ENCODE data around the gene ITGAX. TPM values are rescaled to one million over a fixed set of nuclear protein-coding genes. Genes with fewer than 3 reads are reported as not detected.

The ITGAX gene
- total RNA-seq, 1 experiment from 2014 or later = not detected

DNA sequence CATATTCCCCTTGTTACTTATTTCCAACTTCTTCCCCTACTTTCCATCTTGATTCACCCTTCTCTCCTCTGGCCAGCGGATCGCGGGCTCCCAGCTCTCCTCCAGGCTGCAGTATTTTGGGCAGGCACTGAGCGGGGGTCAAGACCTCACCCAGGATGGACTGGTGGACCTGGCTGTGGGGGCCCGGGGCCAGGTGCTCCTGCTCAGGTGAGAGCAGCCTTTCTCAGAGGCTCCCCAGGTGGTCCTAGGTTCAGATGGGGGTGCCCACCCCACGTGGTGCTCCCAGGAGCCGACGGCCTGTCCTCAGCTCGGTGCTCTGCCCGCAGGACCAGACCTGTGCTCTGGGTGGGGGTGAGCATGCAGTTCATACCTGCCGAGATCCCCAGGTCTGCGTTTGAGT is 16.0 kb downstream of the ITGAX start:
- Histone ChIP-seq H3K9me3 (ENCODE audit: low read depth, low read length, poor library complexity, severe bottlenecking) (no peaks in the 10 kb centered on the region), H3K4me3 (ENCODE audit: low read depth, low read length, poor library complexity, severe bottlenecking) (no peak overlapping the region), H3K27ac (ENCODE audit: low read depth, low read length, poor library complexity, severe bottlenecking) (no peak overlapping the region), H3K27me3 (replicated peaks; ENCODE audit: insufficient read depth, low read depth, low read length, poor library complexity) (peaks cover 6% of the 10 kb centered on the region), H3K4me1 (ENCODE audit: insufficient read depth, low read length, poor library complexity, severe bottlenecking) (no peaks in the 10 kb centered on the region), H3K36me3 (ENCODE audit: insufficient read depth, low read length, poor library complexity, severe bottlenecking) (no peaks in the 10 kb centered on the region)
- intact Hi-C loops (cut with micrococcal nuclease; ENCODE audit: unreplicated experiment) = loop anchor here (10.0 kb wide), 1 partner anchor 76 kb away; no protein-coding TSS in a partner anchor
- ChIA-PET CTCF (no interaction called here), POLR2A (ENCODE audit: low non-redundant PET) (no interaction called here)
- no TSS peak for BruUV-seq (replicated peaks)
- TF ChIP-seq, protein P1, sequence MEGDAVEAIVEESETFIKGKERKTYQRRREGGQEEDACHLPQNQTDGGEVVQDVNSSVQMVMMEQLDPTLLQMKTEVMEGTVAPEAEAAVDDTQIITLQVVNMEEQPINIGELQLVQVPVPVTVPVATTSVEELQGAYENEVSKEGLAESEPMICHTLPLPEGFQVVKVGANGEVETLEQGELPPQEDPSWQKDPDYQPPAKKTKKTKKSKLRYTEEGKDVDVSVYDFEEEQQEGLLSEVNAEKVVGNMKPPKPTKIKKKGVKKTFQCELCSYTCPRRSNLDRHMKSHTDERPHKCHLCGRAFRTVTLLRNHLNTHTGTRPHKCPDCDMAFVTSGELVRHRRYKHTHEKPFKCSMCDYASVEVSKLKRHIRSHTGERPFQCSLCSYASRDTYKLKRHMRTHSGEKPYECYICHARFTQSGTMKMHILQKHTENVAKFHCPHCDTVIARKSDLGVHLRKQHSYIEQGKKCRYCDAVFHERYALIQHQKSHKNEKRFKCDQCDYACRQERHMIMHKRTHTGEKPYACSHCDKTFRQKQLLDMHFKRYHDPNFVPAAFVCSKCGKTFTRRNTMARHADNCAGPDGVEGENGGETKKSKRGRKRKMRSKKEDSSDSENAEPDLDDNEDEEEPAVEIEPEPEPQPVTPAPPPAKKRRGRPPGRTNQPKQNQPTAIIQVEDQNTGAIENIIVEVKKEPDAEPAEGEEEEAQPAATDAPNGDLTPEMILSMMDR (conservative IDR thresholded peaks at IDR 0.05; ENCODE audit: low read depth, low read length) = no peak
- no peak for TF ChIP-seq EZH2 (IDR thresholded peaks at IDR 0.05; ENCODE audit: borderline replicate concordance, low read depth, low read length, poor library complexity, severe bottlenecking)
- no peak for DNase-seq (ENCODE audit: low spot score)

DNA sequence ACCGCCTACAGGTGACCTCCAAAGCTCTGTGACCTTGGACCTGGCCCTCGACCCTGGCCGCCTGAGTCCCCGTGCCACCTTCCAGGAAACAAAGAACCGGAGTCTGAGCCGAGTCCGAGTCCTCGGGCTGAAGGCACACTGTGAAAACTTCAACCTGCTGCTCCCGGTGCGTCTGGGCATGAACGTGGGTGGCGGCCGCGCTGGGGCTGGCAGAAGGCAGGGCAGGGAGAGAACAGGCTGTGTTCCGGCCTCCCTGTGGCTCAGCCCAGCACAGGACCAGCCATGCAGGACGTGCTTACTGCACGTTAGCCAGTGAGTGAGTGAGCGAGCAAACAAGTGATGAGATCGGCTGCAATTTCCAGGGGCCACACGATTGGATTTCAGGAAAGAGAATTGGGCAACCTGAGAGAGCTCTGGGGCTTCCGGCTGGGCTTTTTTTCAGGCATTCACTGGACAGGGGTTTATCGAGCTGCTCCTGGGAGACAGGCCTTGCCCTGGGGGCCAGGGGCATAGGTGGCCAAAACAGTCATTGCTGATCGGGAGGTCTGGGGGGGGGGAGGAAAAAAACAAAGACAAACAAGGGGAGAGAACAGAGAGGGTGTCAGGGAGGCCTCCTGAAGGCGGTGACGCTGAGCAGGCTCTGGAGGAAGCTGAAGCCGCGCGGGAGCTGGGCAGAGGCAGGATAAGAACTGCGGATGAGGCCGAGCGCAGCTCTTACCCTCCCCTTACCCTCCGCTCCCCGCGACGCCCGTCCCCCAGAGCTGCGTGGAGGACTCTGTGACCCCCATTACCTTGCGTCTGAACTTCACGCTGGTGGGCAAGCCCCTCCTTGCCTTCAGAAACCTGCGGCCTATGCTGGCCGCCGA is 16.9 kb downstream of the ITGAX start:
- no peak for TF ChIP-seq EZH2 (IDR thresholded peaks at IDR 0.05; ENCODE audit: borderline replicate concordance, low read depth, low read length, poor library complexity, severe bottlenecking)
- TF ChIP-seq, protein P1 (conservative IDR thresholded peaks at IDR 0.05; ENCODE audit: low read depth, low read length) = no peak
- BruUV-seq (replicated peaks) = no TSS peak
- Histone ChIP-seq H3K4me3 (ENCODE audit: low read depth, low read length, poor library complexity, severe bottlenecking) (no peak overlapping the region), H3K4me1 (ENCODE audit: insufficient read depth, low read length, poor library complexity, severe bottlenecking) (no peaks in the 10 kb centered on the region), H3K27ac (ENCODE audit: low read depth, low read length, poor library complexity, severe bottlenecking) (no peak overlapping the region), H3K27me3 (replicated peaks; ENCODE audit: insufficient read depth, low read depth, low read length, poor library complexity) (peaks cover 6% of the 10 kb centered on the region), H3K36me3 (ENCODE audit: insufficient read depth, low read length, poor library complexity, severe bottlenecking) (no peaks in the 10 kb centered on the region), H3K9me3 (ENCODE audit: low read depth, low read length, poor library complexity, severe bottlenecking) (no peaks in the 10 kb centered on the region)
- ChIA-PET POLR2A (ENCODE audit: low non-redundant PET) (no interaction called here), CTCF (interaction anchor here (0.7 kb wide), 1 partner anchor 73 kb away, joined by 11 read pairs; no protein-coding TSS in a partner anchor)
- intact Hi-C loops (cut with micrococcal nuclease; ENCODE audit: unreplicated experiment) = loop anchor here (10.0 kb wide), 1 partner anchor 77 kb away; no protein-coding TSS in a partner anchor
- no peak for DNase-seq (ENCODE audit: low spot score)

DNA sequence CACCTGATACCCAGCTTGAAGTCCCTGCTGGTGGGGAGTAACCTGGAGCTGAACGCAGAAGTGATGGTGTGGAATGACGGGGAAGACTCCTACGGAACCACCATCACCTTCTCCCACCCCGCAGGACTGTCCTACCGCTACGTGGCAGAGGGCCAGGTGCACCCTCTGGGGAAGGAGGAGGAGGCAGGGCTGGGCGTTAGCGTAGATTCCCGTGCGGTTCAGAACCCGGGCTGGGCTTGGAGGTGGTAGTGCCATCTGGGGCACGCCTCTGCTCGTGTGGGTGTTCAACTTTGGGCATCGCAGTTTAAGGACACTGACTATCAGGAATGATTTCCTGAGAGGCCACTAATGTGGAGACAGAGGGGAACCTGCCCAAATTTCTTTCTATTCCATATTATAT is 18.3 kb downstream of the ITGAX start:
- Histone ChIP-seq H3K36me3 (ENCODE audit: insufficient read depth, low read length, poor library complexity, severe bottlenecking) (no peaks in the 10 kb centered on the region), H3K27me3 (replicated peaks; ENCODE audit: insufficient read depth, low read depth, low read length, poor library complexity) (peaks cover 6% of the 10 kb centered on the region), H3K9me3 (ENCODE audit: low read depth, low read length, poor library complexity, severe bottlenecking) (no peaks in the 10 kb centered on the region), H3K4me3 (ENCODE audit: low read depth, low read length, poor library complexity, severe bottlenecking) (no peak overlapping the region), H3K27ac (ENCODE audit: low read depth, low read length, poor library complexity, severe bottlenecking) (no peak overlapping the region), H3K4me1 (ENCODE audit: insufficient read depth, low read length, poor library complexity, severe bottlenecking) (no peaks in the 10 kb centered on the region)
- BruUV-seq (replicated peaks) = no TSS peak
- TF ChIP-seq EZH2 (IDR thresholded peaks at IDR 0.05; ENCODE audit: borderline replicate concordance, low read depth, low read length, poor library complexity, severe bottlenecking) = no peak
- TF ChIP-seq, protein P1 (conservative IDR thresholded peaks at IDR 0.05; ENCODE audit: low read depth, low read length) = no peak
- ChIA-PET POLR2A (ENCODE audit: low non-redundant PET) (no interaction called here), CTCF (no interaction called here)
- no peak for DNase-seq (ENCODE audit: low spot score)
- intact Hi-C loops (cut with micrococcal nuclease; ENCODE audit: unreplicated experiment) = loop anchor here (10.0 kb wide), 1 partner anchor 78 kb away; no protein-coding TSS in a partner anchor

Measured in A673 (cell line).